Eye (tissue), 1 donor: ENCODE results near the gene DENND1A.
A peak's percentile ranks its signal among the peaks of the same experiment; 100 is the strongest.

Experiments used
- DNase-seq: peaks from one replicate; pipeline ENCODE4 v3.0.0-alpha.2; 2015

The DENND1A gene

GRCh38 chr9:123359106-123359505 is 570.8 kb downstream of the DENND1A start:
- DNase-seq: no peak

- peak; percentile 93 for DNase-seq
These were observed 571.6 kb downstream of the DENND1A start for GRCh38 chr9:123358181-123358905.

GRCh38 chr9:123357743-123358059 is 572.2 kb downstream of the DENND1A start:
- DNase-seq: no peak

GRCh38 chr9:123356851-123357742 is 572.8 kb downstream of the DENND1A start:
- DNase-seq: peak; percentile 74

- DNase-seq: peak; percentile 84
These were observed 574.0 kb downstream of the DENND1A start, which contains the start of gene CRB2 for GRCh38 chr9:123355761-123356431. CRB2 (plus strand) TSS chr9:123356197; CDS start chr9:123356261, 64 bp downstream.

GRCh38 chr9:123354806-123355508 is 575.0 kb downstream of the DENND1A start:
- no peak for DNase-seq

GRCh38 chr9:123353984-123354591 is 575.8 kb downstream of the DENND1A start:
- DNase-seq: peak; percentile 89

GRCh38 chr9:123353041-123353440 is 576.9 kb downstream of the DENND1A start:
- DNase-seq: no peak

GRCh38 chr9:123350590-123351310 is 579.2 kb downstream of the DENND1A start:
- DNase-seq: no peak

- DNase-seq: peak; percentile 92
These were observed 580.0 kb downstream of the DENND1A start for GRCh38 chr9:123349691-123350480.

- DNase-seq: no peak
These were observed 580.9 kb downstream of the DENND1A start for GRCh38 chr9:123349033-123349432.

GRCh38 chr9:123348317-123348992 is 581.5 kb downstream of the DENND1A start:
- DNase-seq: no peak

GRCh38 chr9:123347289-123348060 is 582.5 kb downstream of the DENND1A start:
- DNase-seq: no peak

GRCh38 chr9:123346826-123347225 is 583.1 kb downstream of the DENND1A start:
- DNase-seq: no peak

- DNase-seq: no peak
These were observed 583.9 kb downstream of the DENND1A start for GRCh38 chr9:123346026-123346425.

- no peak for DNase-seq
These were observed 584.4 kb downstream of the DENND1A start for GRCh38 chr9:123345567-123345955.

- no peak for DNase-seq
These were observed 585.6 kb downstream of the DENND1A start for GRCh38 chr9:123344192-123344949.

- DNase-seq: no peak
These were observed 586.3 kb downstream of the DENND1A start for GRCh38 chr9:123343443-123344191.
